HCT116 (cell line): ENCODE results near the gene KLHDC7A. TPM values are rescaled to one million over a fixed set of nuclear protein-coding genes. Genes with fewer than 3 reads are reported as not detected.

Experiments used
- ATAC-seq: fragments of 200-7000 bp; cut with Tn5 transposase; 2 replicates; pipeline ENCODE4 v1.9.1; 2020; ENCODE audit warnings: mild to moderate bottlenecking, moderate library complexity
- BruUV-seq: library from RNA; stranded (reverse); fragments of 400-500 nt; replicated peaks from 2 replicates; lab custom pipeline; 2021; lab: Mats Ljungman, UMichigan
- CTCF ChIA-PET: fragments of 300-600 bp; sonication (Branson Sonifier 250); formaldehyde crosslinking; loops from one replicate; lab custom pipeline; 2021; ENCODE audit warnings: antibody characterized with exemption; lab: Charles Lee
- POLR2A ChIA-PET: fragments of 300-600, 350-600 bp; sonication (Branson Sonifier 250); formaldehyde crosslinking; loops from one replicate; lab custom pipeline; 2021; ENCODE audit warnings: antibody characterized with exemption; lab: Charles Lee
- RAD21 ChIA-PET, 2 experiments: fragments of 300-600 bp; sonication (Branson Sonifier 250); formaldehyde crosslinking; loops; one replicate each; lab custom pipeline; 2023; ENCODE audit warnings: low total read pairs in 2 of 2; ENCODE audit not compliant: uncharacterized antibody in 2 of 2, unreplicated experiment in 2 of 2, low non-redundant PET in 1 of 2; lab: Charles Lee
- DNase-seq: peaks from one replicate; pipeline ENCODE4 v3.0.0-alpha.2; 2010; ENCODE audit warnings: low read depth, low spot score
- H2AFZ ChIP-seq: fragments of 200-600 bp; shearing (Covaris generic), sonication (generic); 2 replicates; pipeline ENCODE4 v1.6.1; 2017; ENCODE audit warnings: low read depth, mixed run types, mixed read lengths, antibody characterized with exemption, low read length; ENCODE audit not compliant: poor library complexity, severe bottlenecking
- H3K27ac ChIP-seq: 2 replicates; pipeline ENCODE4 v1.5.1; 2012; ENCODE audit warnings: low read depth, low read length
- H3K27me3 ChIP-seq: fragments of 200-600 bp; sonication (generic); 2 replicates; pipeline ENCODE4 v1.6.1; 2016; ENCODE audit warnings: mixed run types, low read length, mixed read lengths; ENCODE audit not compliant: insufficient read depth
- H3K36me3 ChIP-seq, 2 experiments: fragments of 200-500 bp in 1 of 2; fragments of 200-600 bp in 1 of 2; sonication (Bioruptor generic) in 1 of 2; sonication (generic) in 1 of 2; 2 replicates each; pipeline versions ENCODE4 v1.5.1 to v1.6.1; 2014 to 2016; ENCODE audit warnings: low read length in 2 of 2, inconsistent platforms in 1 of 2, mixed read lengths in 1 of 2, mixed run types in 1 of 2; ENCODE audit not compliant: insufficient read depth in 2 of 2, control insufficient read depth in 1 of 2
- H3K4me1 ChIP-seq, 2 experiments: fragments of 200-600 bp in 1 of 2; sonication (generic) in 1 of 2; 2 replicates each; pipeline versions ENCODE4 v1.5.1 to v1.6.1; 2012 to 2017; ENCODE audit warnings: low read length in 2 of 2, inconsistent platforms in 1 of 2, mild to moderate bottlenecking in 1 of 2, mixed read lengths in 1 of 2, mixed run types in 1 of 2, moderate library complexity in 1 of 2; ENCODE audit not compliant: insufficient read depth in 2 of 2, control insufficient read depth in 1 of 2
- H3K4me2 ChIP-seq: fragments of 200-600 bp; sonication (generic); 2 replicates; pipeline ENCODE4 v1.6.1; 2017; ENCODE audit warnings: mixed run types, low read length, mixed read lengths
- H3K4me3 ChIP-seq, 2 experiments: fragments of 200-600 bp in 1 of 2; sonication (generic) in 1 of 2; replicated peaks in 1 of 2; 2 replicates each; pipeline ENCODE4 v1.5.1; 2011 to 2016; ENCODE audit warnings: low read length in 2 of 2, control low read depth in 1 of 2, low read depth in 1 of 2, mild to moderate bottlenecking in 1 of 2, mixed read lengths in 1 of 2, mixed run types in 1 of 2
- H3K79me2 ChIP-seq: fragments of 200-600 bp; sonication (generic); 2 replicates; pipeline ENCODE4 v1.6.1; 2017; ENCODE audit warnings: mild to moderate bottlenecking, mixed run types, low read length, moderate library complexity, mixed read lengths; ENCODE audit not compliant: insufficient read depth
- H3K9ac ChIP-seq: fragments of 200-600 bp; sonication (generic); 2 replicates; pipeline ENCODE4 v1.6.1; 2016; ENCODE audit warnings: low read length, mixed read lengths
- H3K9me2 ChIP-seq: fragments of 200-600 bp; sonication (generic), shearing (Covaris generic); 2 replicates; pipeline ENCODE4 v1.6.1; 2017; ENCODE audit warnings: mixed run types, mild to moderate bottlenecking, moderate library complexity; ENCODE audit not compliant: insufficient read depth
- H3K9me3 ChIP-seq, 2 experiments: fragments of 200-500 bp in 1 of 2; fragments of 200-600 bp in 1 of 2; sonication (Bioruptor generic) in 1 of 2; sonication (generic) in 1 of 2; 2 replicates each; pipeline ENCODE4 v1.6.1; 2014 to 2017; ENCODE audit warnings: low read length in 2 of 2, mixed read lengths in 2 of 2, inconsistent platforms in 1 of 2, low read depth in 1 of 2, mild to moderate bottlenecking in 1 of 2, mixed run types in 1 of 2, moderate library complexity in 1 of 2; ENCODE audit not compliant: control insufficient read depth in 1 of 2, insufficient read depth in 1 of 2
- H4K20me1 ChIP-seq: fragments of 200-600 bp; sonication (generic), shearing (Covaris generic); 2 replicates; pipeline ENCODE4 v1.6.1; 2017; ENCODE audit warnings: mixed run types, mild to moderate bottlenecking, moderate library complexity; ENCODE audit not compliant: insufficient read depth
- EGR1 ChIP-seq: IDR thresholded peaks from 2 replicates; pipeline ENCODE4 v1.6.1; 2012; ENCODE audit warnings: low read depth
- FOSL1 ChIP-seq: IDR thresholded peaks from 2 replicates; pipeline ENCODE4 v1.6.1; 2012; ENCODE audit warnings: low read depth
- MAX ChIP-seq: IDR thresholded peaks from 2 replicates; pipeline ENCODE4 v1.6.1; 2012
- POLR2A ChIP-seq: IDR thresholded peaks from 2 replicates; pipeline ENCODE4 v1.7.0; 2011; ENCODE audit warnings: borderline replicate concordance; ENCODE audit not compliant: insufficient read depth, insufficient read length; ENCODE audit errors: extremely low read depth
- RAD21 ChIP-seq: IDR thresholded peaks from 2 replicates; pipeline ENCODE4 v1.6.1; 2012; ENCODE audit warnings: low read depth, mild to moderate bottlenecking
- SIN3A ChIP-seq: IDR thresholded peaks from 2 replicates; pipeline ENCODE4 v1.6.1; 2012; ENCODE audit warnings: low read depth
- TCF7L2 ChIP-seq: IDR thresholded peaks from 2 replicates; pipeline ENCODE4 v1.7.0; 2011; ENCODE audit warnings: borderline replicate concordance, inconsistent platforms; ENCODE audit not compliant: insufficient read depth, insufficient read length; ENCODE audit errors: extremely low read depth
- ZNF274 ChIP-seq: fragments of 200-500 bp; sonication (Bioruptor generic); IDR thresholded peaks from 2 replicates; pipeline ENCODE4 v1.6.1; 2014; ENCODE audit warnings: mild to moderate bottlenecking, low read depth, low read length, inconsistent platforms
- intact Hi-C: fragments of 100-400 bp; cut with micrococcal nuclease; formaldehyde crosslinking; loops from 2 replicates; pipeline ENCODE4 v1.10.0; 2022
- total RNA-seq: library from RNA; stranded (reverse); gene quantifications from one replicate; pipeline ENCODE4 v1.2.1, GENCODE V29; 2021; ENCODE audit not compliant: unreplicated experiment
- TF ChIP-seq, protein P1 (sequence below): IDR thresholded peaks from 2 replicates; pipeline ENCODE4 v1.6.1; 2011; ENCODE audit warnings: mild to moderate bottlenecking, low read length, moderate library complexity; ENCODE audit not compliant: insufficient replicate concordance; ENCODE audit errors: extremely low read depth

The KLHDC7A gene
- total RNA-seq, 1 experiment from 2014 or later: 0.30 TPM

DNA sequence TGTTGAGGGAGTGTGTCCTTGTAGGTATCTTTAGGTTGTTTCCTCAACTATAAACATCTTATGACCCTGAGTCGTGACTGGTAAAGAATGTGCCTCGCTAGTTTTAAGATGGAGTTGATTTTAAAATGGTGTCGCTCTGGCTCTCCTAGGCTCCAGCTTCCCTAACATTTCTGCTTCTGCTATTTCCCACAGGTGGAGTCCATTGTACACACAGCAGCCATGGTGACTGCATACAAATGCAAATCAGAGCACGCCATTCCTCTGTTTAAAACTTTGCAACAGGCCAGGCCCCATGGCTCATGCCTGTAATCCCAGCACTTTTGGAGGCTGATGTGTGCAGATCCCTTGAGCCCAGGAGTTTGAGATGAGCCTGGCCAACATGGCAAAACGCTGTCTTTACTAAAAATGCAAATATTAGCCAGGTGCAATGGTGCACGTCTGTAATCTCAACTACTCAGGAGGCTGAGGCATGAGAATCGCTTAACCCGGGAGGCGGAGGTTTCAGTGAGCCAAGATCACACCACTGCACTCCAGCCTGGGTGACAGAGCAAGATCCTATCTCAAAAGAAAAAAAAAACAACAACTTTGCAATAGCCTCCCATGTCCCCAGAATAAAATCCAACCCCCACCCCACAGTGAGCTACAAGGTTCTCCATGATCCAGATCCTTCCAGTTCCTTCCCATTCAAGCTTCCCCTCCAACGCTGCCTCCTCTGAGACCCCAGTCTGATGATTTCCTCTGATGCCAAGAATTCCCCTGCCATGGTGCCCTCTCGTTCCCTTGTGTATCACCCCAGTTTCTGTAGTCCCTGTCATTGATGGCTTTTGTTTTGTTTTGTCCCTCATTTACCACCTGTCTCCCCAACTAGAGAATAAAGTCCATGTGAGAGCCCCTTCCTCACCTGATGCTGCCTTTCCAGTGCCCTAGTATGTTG lies 36.9 kb upstream of the KLHDC7A start:
- TF ChIP-seq FOSL1: no peak
- TF ChIP-seq POLR2A: no peak
- TF ChIP-seq, protein P1, sequence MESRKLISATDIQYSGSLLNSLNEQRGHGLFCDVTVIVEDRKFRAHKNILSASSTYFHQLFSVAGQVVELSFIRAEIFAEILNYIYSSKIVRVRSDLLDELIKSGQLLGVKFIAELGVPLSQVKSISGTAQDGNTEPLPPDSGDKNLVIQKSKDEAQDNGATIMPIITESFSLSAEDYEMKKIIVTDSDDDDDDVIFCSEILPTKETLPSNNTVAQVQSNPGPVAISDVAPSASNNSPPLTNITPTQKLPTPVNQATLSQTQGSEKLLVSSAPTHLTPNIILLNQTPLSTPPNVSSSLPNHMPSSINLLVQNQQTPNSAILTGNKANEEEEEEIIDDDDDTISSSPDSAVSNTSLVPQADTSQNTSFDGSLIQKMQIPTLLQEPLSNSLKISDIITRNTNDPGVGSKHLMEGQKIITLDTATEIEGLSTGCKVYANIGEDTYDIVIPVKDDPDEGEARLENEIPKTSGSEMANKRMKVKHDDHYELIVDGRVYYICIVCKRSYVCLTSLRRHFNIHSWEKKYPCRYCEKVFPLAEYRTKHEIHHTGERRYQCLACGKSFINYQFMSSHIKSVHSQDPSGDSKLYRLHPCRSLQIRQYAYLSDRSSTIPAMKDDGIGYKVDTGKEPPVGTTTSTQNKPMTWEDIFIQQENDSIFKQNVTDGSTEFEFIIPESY: no peak
- TF ChIP-seq RAD21: no peak
- TF ChIP-seq MAX: no peak
- no peak for TF ChIP-seq ZNF274
- TF ChIP-seq TCF7L2: no peak
- no peak for TF ChIP-seq EGR1
- TF ChIP-seq SIN3A: no peak
- CTCF ChIA-PET: no interaction called here
- no peak overlapping the region for H3K9ac ChIP-seq
- intact Hi-C loops: no loop called here
- H3K4me3 ChIP-seq: no peak overlapping the region
- no TSS peak for BruUV-seq
- no peaks in the 10 kb centered on the region for H3K9me2 ChIP-seq
- H3K27ac ChIP-seq: no peak overlapping the region
- no peaks in the 10 kb centered on the region for H3K36me3 ChIP-seq
- POLR2A ChIA-PET: no interaction called here
- no peak overlapping the region for H3K4me2 ChIP-seq
- ATAC-seq: no peak
- H3K79me2 ChIP-seq: no peaks in the 10 kb centered on the region
- RAD21 ChIA-PET: no interaction called here
- H2AFZ ChIP-seq: no peak overlapping the region
- 0 out of 4 replicates have a peak, but pooled peaks cover 0 to 4% of the 10 kb centered on the region in 2 experiments for H3K4me1 ChIP-seq
- H3K27me3 ChIP-seq: peaks cover 16% of the 10 kb centered on the region
- H3K9me3 ChIP-seq: no peaks in the 10 kb centered on the region
- no peak for DNase-seq
- no peaks in the 10 kb centered on the region for H4K20me1 ChIP-seq
